ENCODE results near the gene SEMA7A.
"Not testable (repeated sequence)": the region's sequence is repeated elsewhere in the genome, so short reads cannot be mapped to it uniquely, and the experiment has no call there.

Gene SEMA7A

DNA sequence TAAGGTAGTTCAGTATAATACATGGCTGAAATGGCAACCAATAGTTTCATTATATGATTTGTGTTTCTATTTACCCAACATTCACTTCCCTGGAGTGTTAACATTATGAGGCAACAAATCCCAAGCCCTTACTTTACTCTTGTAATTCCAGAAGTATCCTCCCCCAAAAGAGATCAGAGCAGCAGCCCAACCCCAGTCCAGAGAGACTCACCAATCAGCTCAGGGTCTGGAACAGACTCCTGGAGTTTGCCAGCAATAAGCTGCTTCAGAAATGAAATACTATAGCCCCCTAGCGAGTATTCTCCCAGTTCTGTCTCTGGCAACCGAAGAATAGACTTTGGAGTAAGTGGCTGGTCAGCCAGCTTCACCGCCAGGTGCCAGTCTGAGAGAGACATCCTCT lies 24.7 kb upstream of the SEMA7A start:
- no peak overlapping the region for H3K4me3 ChIP-seq (ENCODE audit: low read depth, low read length)
- TF ChIP-seq, protein P1, sequence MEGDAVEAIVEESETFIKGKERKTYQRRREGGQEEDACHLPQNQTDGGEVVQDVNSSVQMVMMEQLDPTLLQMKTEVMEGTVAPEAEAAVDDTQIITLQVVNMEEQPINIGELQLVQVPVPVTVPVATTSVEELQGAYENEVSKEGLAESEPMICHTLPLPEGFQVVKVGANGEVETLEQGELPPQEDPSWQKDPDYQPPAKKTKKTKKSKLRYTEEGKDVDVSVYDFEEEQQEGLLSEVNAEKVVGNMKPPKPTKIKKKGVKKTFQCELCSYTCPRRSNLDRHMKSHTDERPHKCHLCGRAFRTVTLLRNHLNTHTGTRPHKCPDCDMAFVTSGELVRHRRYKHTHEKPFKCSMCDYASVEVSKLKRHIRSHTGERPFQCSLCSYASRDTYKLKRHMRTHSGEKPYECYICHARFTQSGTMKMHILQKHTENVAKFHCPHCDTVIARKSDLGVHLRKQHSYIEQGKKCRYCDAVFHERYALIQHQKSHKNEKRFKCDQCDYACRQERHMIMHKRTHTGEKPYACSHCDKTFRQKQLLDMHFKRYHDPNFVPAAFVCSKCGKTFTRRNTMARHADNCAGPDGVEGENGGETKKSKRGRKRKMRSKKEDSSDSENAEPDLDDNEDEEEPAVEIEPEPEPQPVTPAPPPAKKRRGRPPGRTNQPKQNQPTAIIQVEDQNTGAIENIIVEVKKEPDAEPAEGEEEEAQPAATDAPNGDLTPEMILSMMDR (IDR thresholded peaks at IDR 0.05; ENCODE audit: low read depth, low read length, missing control alignments): no peak
- in situ Hi-C loops (cut with HindIII; ENCODE audit: low sequenced_read_pairs): no loop called here
- no peak for DNase-seq (ENCODE audit: low read depth)

DNA sequence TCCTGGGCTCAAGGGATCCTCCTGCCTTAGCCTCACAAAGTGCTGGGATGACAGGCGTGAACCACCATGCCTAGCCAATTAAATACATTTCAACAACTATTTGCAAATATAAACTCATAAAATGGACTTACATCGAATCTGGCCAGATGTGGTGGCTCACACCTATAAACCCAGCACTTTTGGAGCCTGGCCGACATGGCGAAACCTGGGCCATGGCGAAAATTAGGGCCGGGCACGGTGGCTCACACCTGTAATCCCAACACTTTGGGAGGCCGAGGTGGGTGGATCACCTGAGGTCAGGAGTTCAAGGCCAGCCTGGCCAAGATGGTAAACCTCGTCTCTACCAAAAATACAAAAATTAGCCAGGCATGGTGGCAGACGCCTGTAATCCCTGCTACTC lies 23.3 kb upstream of the SEMA7A start:
- H3K4me3 ChIP-seq (ENCODE audit: low read depth, low read length): not testable (repeated sequence)

DNA sequence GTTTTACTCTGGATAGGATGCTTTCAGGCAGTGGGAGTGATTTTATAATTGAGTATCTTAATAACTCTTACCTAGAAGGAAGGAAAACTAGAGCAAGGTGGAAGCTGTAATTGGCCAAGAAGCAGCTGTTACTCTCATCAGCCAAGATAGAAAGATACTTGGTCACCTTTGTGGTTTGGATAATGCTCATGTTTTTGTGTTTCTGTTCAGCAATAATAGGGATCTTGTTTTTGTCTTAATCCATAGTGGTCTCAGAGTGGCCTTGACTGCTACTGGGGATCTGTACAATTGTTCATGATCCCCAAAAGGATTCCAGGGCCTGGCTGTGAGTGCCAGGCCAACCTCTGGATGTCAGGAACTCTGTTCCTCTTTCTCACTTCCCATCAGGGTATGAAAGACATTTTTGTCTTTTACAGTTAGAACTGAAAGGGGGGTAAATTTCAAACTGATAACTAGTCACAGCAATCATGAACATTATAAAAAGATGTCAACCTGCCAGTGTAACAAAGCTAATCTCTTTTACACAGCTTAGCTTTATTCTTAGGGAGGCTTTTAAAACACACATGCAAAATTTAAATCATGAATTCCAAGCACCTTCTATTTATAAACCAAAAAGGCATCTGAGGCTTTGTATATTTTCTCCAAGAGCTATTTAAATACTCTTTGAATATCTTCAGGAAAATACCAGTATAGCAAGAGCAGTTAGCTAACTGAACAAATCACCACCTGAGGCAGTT lies 21.2 kb upstream of the SEMA7A start:
- H3K4me3 ChIP-seq (ENCODE audit: low read depth, low read length): no peak overlapping the region
- DNase-seq (ENCODE audit: low read depth): no peak
- TF ChIP-seq, protein P1 (IDR thresholded peaks at IDR 0.05; ENCODE audit: low read depth, low read length, missing control alignments): no peak
- in situ Hi-C loops (cut with HindIII; ENCODE audit: low sequenced_read_pairs): no loop called here

More for the DNA sequence above, 23.3 kb upstream of the SEMA7A start:
- in situ Hi-C loops (cut with HindIII; ENCODE audit: low sequenced_read_pairs); DNase-seq (ENCODE audit: low read depth): not testable (repeated sequence)

DNA sequence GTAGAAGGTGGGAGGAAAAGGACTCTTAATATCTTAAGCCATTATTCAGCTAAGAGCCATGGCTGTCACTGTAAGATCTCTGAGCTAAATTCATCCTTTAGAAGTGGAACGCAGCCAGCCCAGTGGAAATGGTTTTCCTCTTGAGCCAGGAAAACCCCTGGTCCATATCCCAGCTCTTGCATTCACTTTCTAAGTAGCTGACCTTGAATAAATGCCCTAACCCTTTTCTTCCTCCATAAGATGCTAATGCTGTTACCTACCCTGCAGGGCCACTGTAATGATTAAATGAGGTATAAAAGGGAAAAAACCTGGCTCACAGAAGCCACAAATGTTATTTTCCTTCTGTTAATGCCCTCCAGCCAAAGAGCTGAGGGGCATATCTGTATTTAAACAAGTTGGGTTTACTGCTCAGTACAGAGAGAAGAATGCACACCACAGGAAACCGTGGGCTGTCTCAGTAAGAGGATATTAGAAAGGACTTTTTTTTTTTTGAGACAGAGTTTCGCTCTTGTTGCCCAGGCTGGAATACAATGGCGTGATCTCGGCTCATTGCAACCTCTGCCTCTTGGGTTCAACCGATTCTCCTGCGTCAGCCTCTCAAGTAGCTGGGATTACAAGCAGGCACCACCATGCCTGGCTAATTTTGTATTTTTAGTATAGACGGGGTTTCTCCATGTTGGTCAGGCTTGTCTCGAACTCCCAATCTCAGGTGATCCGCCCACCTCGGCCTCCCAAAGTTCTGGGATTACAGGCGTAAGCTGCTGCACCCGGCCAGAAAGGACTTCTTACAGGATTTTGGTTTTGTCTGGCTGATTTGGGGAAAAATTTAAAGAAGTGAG lies 20.4 kb upstream of the SEMA7A start:
- TF ChIP-seq, protein P1 (IDR thresholded peaks at IDR 0.05; ENCODE audit: low read depth, low read length, missing control alignments): no peak
- in situ Hi-C loops (cut with HindIII; ENCODE audit: low sequenced_read_pairs): no loop called here

DNA sequence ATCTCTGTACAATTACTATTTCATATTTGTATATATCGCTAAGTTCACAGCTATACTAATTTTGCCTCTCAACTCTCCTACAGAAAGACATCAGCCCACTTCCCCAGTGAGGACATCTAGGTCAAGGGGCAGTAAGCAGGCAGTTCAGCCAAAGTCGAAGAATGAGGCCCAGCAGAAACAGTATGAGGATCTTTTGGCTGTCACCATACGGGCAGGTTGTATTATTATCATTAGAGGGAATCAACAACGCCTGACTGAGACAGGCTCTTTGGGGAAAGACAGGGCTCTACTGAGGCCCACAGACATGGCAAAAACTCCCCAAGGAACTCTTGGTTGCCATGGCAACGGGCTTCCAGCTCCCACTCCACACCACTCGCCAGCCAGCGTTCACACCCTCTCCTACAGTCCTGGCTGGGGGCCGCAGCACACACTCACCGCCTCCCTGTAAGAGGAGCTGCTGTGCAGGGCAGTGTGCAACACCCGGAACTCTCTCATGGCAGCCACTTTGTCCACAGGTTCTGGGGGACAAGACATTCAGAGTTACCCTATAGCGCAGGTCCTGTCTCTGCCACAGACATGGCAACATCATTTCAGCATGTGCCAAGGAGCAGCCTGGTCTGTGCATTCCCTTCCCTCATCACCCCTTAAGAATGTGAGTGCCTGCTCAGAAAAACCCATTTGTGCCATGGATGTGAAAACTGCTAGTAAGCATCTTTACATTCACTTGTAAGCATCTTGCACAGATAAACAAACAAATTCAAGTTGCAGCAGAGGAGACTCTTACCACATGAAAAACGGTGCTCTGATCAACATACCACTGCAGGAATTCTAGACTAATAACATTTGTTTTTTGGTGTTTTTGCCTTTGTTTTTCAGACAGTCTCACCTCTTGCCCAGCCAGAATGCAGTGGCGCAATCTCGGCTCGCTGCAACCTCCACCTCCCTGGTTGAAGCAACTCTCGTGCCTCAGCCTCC lies 18.4 kb upstream of the SEMA7A start:
- no peak for DNase-seq (ENCODE audit: low read depth)
- in situ Hi-C loops (cut with HindIII; ENCODE audit: low sequenced_read_pairs): no loop called here
- TF ChIP-seq, protein P1 (IDR thresholded peaks at IDR 0.05; ENCODE audit: low read depth, low read length, missing control alignments): no peak
- H3K4me3 ChIP-seq (ENCODE audit: low read depth, low read length): no peak overlapping the region

More for the DNA sequence above, 20.4 kb upstream of the SEMA7A start:
- DNase-seq (ENCODE audit: low read depth): no peak
- H3K4me3 ChIP-seq (ENCODE audit: low read depth, low read length): no peak overlapping the region

DNA sequence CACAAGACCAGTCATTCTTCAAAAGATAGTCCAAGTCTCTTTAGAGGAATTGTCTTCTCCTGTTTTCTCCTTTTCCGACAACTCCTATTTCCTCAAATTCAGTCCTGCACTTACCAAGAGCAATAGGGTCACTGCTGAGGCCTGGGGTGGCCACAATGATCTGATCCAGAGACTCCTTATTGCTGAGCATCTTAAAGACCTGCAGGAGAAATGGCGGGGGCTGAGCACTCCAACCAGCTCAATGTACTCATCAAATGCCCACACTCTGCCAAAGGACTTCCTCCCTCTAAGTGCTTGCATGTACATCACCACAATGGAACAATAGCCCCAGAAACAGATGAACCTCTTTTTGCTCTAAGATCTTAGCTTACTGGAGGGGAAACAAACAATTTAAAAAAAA lies 17.6 kb upstream of the SEMA7A start:
- TF ChIP-seq, protein P1 (IDR thresholded peaks at IDR 0.05; ENCODE audit: low read depth, low read length, missing control alignments): no peak
- no peak for DNase-seq (ENCODE audit: low read depth)
- in situ Hi-C loops (cut with HindIII; ENCODE audit: low sequenced_read_pairs): no loop called here
- H3K4me3 ChIP-seq (ENCODE audit: low read depth, low read length): no peak overlapping the region
